ENCODE data around the gene ATP2C2. TPM values are rescaled to one million over a fixed set of nuclear protein-coding genes. Genes with fewer than 3 reads are reported as not detected.

The ATP2C2 gene
- total RNA-seq, 1 donor from 2014 or later, result not detected

- DNase-seq (ENCODE audit: low spot score), result no peak
- H3K9me3 Mint-ChIP-seq, result peaks cover 7% of the 10 kb centered on the region
- H3K4me1 ChIP-seq, result no peaks in the 10 kb centered on the region
- peaks cover 3% of the 10 kb centered on the region for H3K27me3 Mint-ChIP-seq (ENCODE audit: insufficient read depth, low read depth)
- no peak overlapping the region for H3K9ac ChIP-seq
- no peak overlapping the region for H3K27ac Mint-ChIP-seq
- H3K4me2 ChIP-seq, result no peak overlapping the region
- no peak overlapping the region for H3K4me3 ChIP-seq
- H3K36me3 ChIP-seq, result no peaks in the 10 kb centered on the region
- H3K4me1 Mint-ChIP-seq, result no peaks in the 10 kb centered on the region
- TF ChIP-seq EZH2 (IDR thresholded peaks at IDR 0.05), result no peak
- TF ChIP-seq CTCF (IDR thresholded peaks at IDR 0.05), result no peak
- no peak for TF ChIP-seq EZH2phosphoT487 (IDR thresholded peaks at IDR 0.05)
- H2AFZ ChIP-seq (replicated peaks), result no peak overlapping the region
- H3K9me3 ChIP-seq (ENCODE audit: low read depth), result no peaks in the 10 kb centered on the region
- H3K36me3 Mint-ChIP-seq, result no peaks in the 10 kb centered on the region
- H3K79me2 ChIP-seq (ENCODE audit: low read depth), result no peaks in the 10 kb centered on the region
- no peak overlapping the region for H3K27ac ChIP-seq
- no peaks in the 10 kb centered on the region for H3K27me3 ChIP-seq
- no peak overlapping the region for H3K4me3 Mint-ChIP-seq
- H4K20me1 ChIP-seq (ENCODE audit: low read depth), result no peaks in the 10 kb centered on the region
- no peaks in the 10 kb centered on the region for H3F3A ChIP-seq (ENCODE audit: low read depth)
Observed at GRCh38 chr16:84321932-84322331, 46.4 kb upstream of the ATP2C2 start.

- H3K4me1 Mint-ChIP-seq, result no peaks in the 10 kb centered on the region
- no peak overlapping the region for H3K4me3 Mint-ChIP-seq
- no peak overlapping the region for H3K27ac ChIP-seq
- DNase-seq (ENCODE audit: low spot score), result no peak
- H3K4me3 ChIP-seq, result no peak overlapping the region
- no peaks in the 10 kb centered on the region for H3K36me3 ChIP-seq
- H3F3A ChIP-seq (ENCODE audit: low read depth), result no peaks in the 10 kb centered on the region
- H3K4me2 ChIP-seq, result no peak overlapping the region
- H2AFZ ChIP-seq (replicated peaks), result no peak overlapping the region
- H3K9me3 ChIP-seq (ENCODE audit: low read depth), result no peaks in the 10 kb centered on the region
- no peaks in the 10 kb centered on the region for H3K79me2 ChIP-seq (ENCODE audit: low read depth)
- H3K27me3 ChIP-seq, result no peaks in the 10 kb centered on the region
- TF ChIP-seq EZH2phosphoT487 (IDR thresholded peaks at IDR 0.05), result no peak
- TF ChIP-seq EZH2 (IDR thresholded peaks at IDR 0.05), result no peak
- TF ChIP-seq CTCF (IDR thresholded peaks at IDR 0.05), result no peak
- peaks cover 3% of the 10 kb centered on the region for H3K27me3 Mint-ChIP-seq (ENCODE audit: insufficient read depth, low read depth)
- no peaks in the 10 kb centered on the region for H3K36me3 Mint-ChIP-seq
- H3K27ac Mint-ChIP-seq, result no peak overlapping the region
- H3K9me3 Mint-ChIP-seq, result peaks cover 7% of the 10 kb centered on the region
- no peaks in the 10 kb centered on the region for H4K20me1 ChIP-seq (ENCODE audit: low read depth)
- H3K9ac ChIP-seq, result no peak overlapping the region
- H3K4me1 ChIP-seq, result no peaks in the 10 kb centered on the region
Observed at GRCh38 chr16:84322749-84323148, 45.6 kb upstream of the ATP2C2 start.

- no peak overlapping the region for H3K4me3 Mint-ChIP-seq
Observed at GRCh38 chr16:84323606-84324005, 44.7 kb upstream of the ATP2C2 start.

More at GRCh38 chr16:84323606-84324005, 44.7 kb upstream of the ATP2C2 start:
- Histone ChIP-seq H3K27me3 (no peaks in the 10 kb centered on the region), H3F3A (ENCODE audit: low read depth) (no peaks in the 10 kb centered on the region), H3K79me2 (ENCODE audit: low read depth) (no peaks in the 10 kb centered on the region), H3K4me3 (no peak overlapping the region), H3K36me3 (no peaks in the 10 kb centered on the region), H3K9ac (no peak overlapping the region), H3K4me1 (no peaks in the 10 kb centered on the region), H2AFZ (replicated peaks) (no peak overlapping the region), H3K9me3 (ENCODE audit: low read depth) (no peaks in the 10 kb centered on the region), H3K4me2 (no peak overlapping the region), H4K20me1 (ENCODE audit: low read depth) (no peaks in the 10 kb centered on the region), H3K27ac (no peak overlapping the region)
- Mint-ChIP-seq H3K36me3 (no peaks in the 10 kb centered on the region), H3K27ac (no peak overlapping the region), H3K4me1 (no peaks in the 10 kb centered on the region), H3K27me3 (ENCODE audit: insufficient read depth, low read depth) (peaks cover 3% of the 10 kb centered on the region), H3K9me3 (peaks cover 7% of the 10 kb centered on the region)
- no peak for DNase-seq (ENCODE audit: low spot score)
- no peak for TF ChIP-seq CTCF (IDR thresholded peaks at IDR 0.05)

All from neural progenitor cell (in vitro differentiated cells).